Activated T-helper 2 cell treated with anti-CD3 and anti-CD28 coated beads, Interferon-gamma antibody, Interleukin-2, Interleukin-4, amounts not matched to agents 10 μg/mL and 5 μg/mL and 100 μg/mL, durations not matched to agents 14 hours and 24 hours and 36 hours (primary cell): ENCODE measurements around the gene LRRC61. TPM values are rescaled to one million over a fixed set of nuclear protein-coding genes. Genes with fewer than 3 reads are reported as not detected.
"Not testable (repeated sequence)": the region's sequence is repeated elsewhere in the genome, so short reads cannot be mapped to it uniquely, and the experiment has no call there.

Source experiments
- DNase-seq: peaks from one replicate; pipeline ENCODE4 v3.0.0; 2021; ENCODE audit warnings: low spot score
- H3K27ac Mint-ChIP-seq: one replicate; pipeline ENCODE4 v1.8.0; 2021; ENCODE audit warnings: mixed read lengths
- H3K27me3 Mint-ChIP-seq: one replicate; pipeline ENCODE4 v1.8.0; 2021; ENCODE audit warnings: low read depth, mixed read lengths
- H3K36me3 Mint-ChIP-seq: one replicate; pipeline ENCODE4 v1.8.0; 2021; ENCODE audit warnings: low read depth, mixed read lengths
- H3K4me1 Mint-ChIP-seq: one replicate; pipeline ENCODE4 v1.8.0; 2021; ENCODE audit warnings: low read depth, mixed read lengths
- H3K4me3 Mint-ChIP-seq: one replicate; pipeline ENCODE4 v1.8.0; 2021; ENCODE audit warnings: low read depth, mild to moderate bottlenecking, moderate library complexity, mixed read lengths
- H3K9me3 Mint-ChIP-seq: one replicate; pipeline ENCODE4 v1.8.0; 2021; ENCODE audit warnings: mixed read lengths
- intact Hi-C: fragments of 100-400 bp; cut with micrococcal nuclease; formaldehyde crosslinking; loops from one replicate; pipeline ENCODE4 v1.15.1; 2023
- total RNA-seq: library from RNA; stranded (reverse); gene quantifications from 2 replicates; pipeline ENCODE4 v1.2.3, GENCODE V29; 2022

The LRRC61 gene
- total RNA-seq, 1 donor from 2014 or later, result 25.8 TPM

GRCh38 chr7:150296802-150297201, 26.4 kb upstream of the LRRC61 start:
- H3K27me3 Mint-ChIP-seq, H3K4me1 Mint-ChIP-seq, H3K4me3 Mint-ChIP-seq, H3K27ac Mint-ChIP-seq, H3K36me3 Mint-ChIP-seq, DNase-seq, intact Hi-C loops, H3K9me3 Mint-ChIP-seq: not testable (repeated sequence)

- H3K27me3 Mint-ChIP-seq, H3K36me3 Mint-ChIP-seq, intact Hi-C loops, H3K9me3 Mint-ChIP-seq, DNase-seq, H3K4me1 Mint-ChIP-seq, H3K4me3 Mint-ChIP-seq, H3K27ac Mint-ChIP-seq: not testable (repeated sequence)
Observed at GRCh38 chr7:150297978-150298377, 25.2 kb upstream of the LRRC61 start.

GRCh38 chr7:150302908-150303310, 20.2 kb upstream of the LRRC61 start:
- H3K36me3 Mint-ChIP-seq, H3K4me1 Mint-ChIP-seq, intact Hi-C loops, DNase-seq, H3K4me3 Mint-ChIP-seq, H3K27ac Mint-ChIP-seq, H3K27me3 Mint-ChIP-seq: not testable (repeated sequence)
- H3K9me3 Mint-ChIP-seq, result peaks cover 11% of the 10 kb centered on the region

- intact Hi-C loops, H3K27me3 Mint-ChIP-seq, H3K27ac Mint-ChIP-seq, H3K4me3 Mint-ChIP-seq, DNase-seq, H3K36me3 Mint-ChIP-seq, H3K4me1 Mint-ChIP-seq: not testable (repeated sequence)
- H3K9me3 Mint-ChIP-seq, result peaks cover 15% of the 10 kb centered on the region
Observed at GRCh38 chr7:150304499-150305258, 18.5 kb upstream of the LRRC61 start.

GRCh38 chr7:150305259-150305902, 17.8 kb upstream of the LRRC61 start:
- H3K27ac Mint-ChIP-seq, H3K36me3 Mint-ChIP-seq, H3K4me3 Mint-ChIP-seq, H3K4me1 Mint-ChIP-seq, DNase-seq, intact Hi-C loops, H3K27me3 Mint-ChIP-seq: not testable (repeated sequence)
- peaks cover 15% of the 10 kb centered on the region for H3K9me3 Mint-ChIP-seq

GRCh38 chr7:150305903-150306284, 17.3 kb upstream of the LRRC61 start:
- H3K9me3 Mint-ChIP-seq, result peaks cover 15% of the 10 kb centered on the region
- H3K4me3 Mint-ChIP-seq, H3K27me3 Mint-ChIP-seq, H3K36me3 Mint-ChIP-seq, intact Hi-C loops, DNase-seq, H3K4me1 Mint-ChIP-seq, H3K27ac Mint-ChIP-seq: not testable (repeated sequence)

- H3K36me3 Mint-ChIP-seq, H3K4me3 Mint-ChIP-seq, H3K4me1 Mint-ChIP-seq, H3K27me3 Mint-ChIP-seq, H3K27ac Mint-ChIP-seq, intact Hi-C loops, DNase-seq: not testable (repeated sequence)
- peaks cover 15% of the 10 kb centered on the region for H3K9me3 Mint-ChIP-seq
Observed at GRCh38 chr7:150306377-150306776, 16.8 kb upstream of the LRRC61 start.

GRCh38 chr7:150307129-150307528, 16.0 kb upstream of the LRRC61 start:
- peaks cover 15% of the 10 kb centered on the region for H3K9me3 Mint-ChIP-seq
- intact Hi-C loops, result no loop called here
- H3K36me3 Mint-ChIP-seq, result peaks cover 8% of the 10 kb centered on the region

GRCh38 chr7:150307904-150308303, 15.3 kb upstream of the LRRC61 start:
- no peak overlapping the region for H3K27ac Mint-ChIP-seq
- H3K36me3 Mint-ChIP-seq, result peaks cover 8% of the 10 kb centered on the region
- no peak overlapping the region for H3K4me3 Mint-ChIP-seq
- H3K9me3 Mint-ChIP-seq, result peaks cover 15% of the 10 kb centered on the region
- intact Hi-C loops, result no loop called here
- no peak for DNase-seq
- no peaks in the 10 kb centered on the region for H3K27me3 Mint-ChIP-seq
- H3K4me1 Mint-ChIP-seq, result peaks cover 7% of the 10 kb centered on the region

More at GRCh38 chr7:150307129-150307528, 16.0 kb upstream of the LRRC61 start:
- no peaks in the 10 kb centered on the region for H3K27me3 Mint-ChIP-seq
- DNase-seq, result no peak
- H3K4me3 Mint-ChIP-seq, result no peak overlapping the region
- H3K4me1 Mint-ChIP-seq, result peaks cover 7% of the 10 kb centered on the region
- H3K27ac Mint-ChIP-seq, result no peak overlapping the region

GRCh38 chr7:150308575-150308974, 14.6 kb upstream of the LRRC61 start:
- Mint-ChIP-seq H3K27me3 (no peaks in the 10 kb centered on the region), H3K27ac (no peak overlapping the region), H3K36me3 (peaks cover 8% of the 10 kb centered on the region), H3K4me1 (peaks cover 7% of the 10 kb centered on the region), H3K9me3 (peaks cover 15% of the 10 kb centered on the region), H3K4me3 (no peak overlapping the region)
- intact Hi-C loops, result no loop called here
- DNase-seq, result no peak

GRCh38 chr7:150311146-150311545, 12.0 kb upstream of the LRRC61 start:
- Mint-ChIP-seq H3K27me3 (no peaks in the 10 kb centered on the region), H3K9me3 (peaks cover 15% of the 10 kb centered on the region), H3K36me3 (peaks cover 8% of the 10 kb centered on the region), H3K4me1 (peaks cover 4% of the 10 kb centered on the region), H3K4me3 (no peak overlapping the region), H3K27ac (no peak overlapping the region)
- no peak for DNase-seq
- intact Hi-C loops, result no loop called here

- intact Hi-C loops, result no loop called here
- DNase-seq, result no peak
- peaks cover 4% of the 10 kb centered on the region for H3K4me1 Mint-ChIP-seq
- H3K27ac Mint-ChIP-seq, result no peak overlapping the region
- no peaks in the 10 kb centered on the region for H3K27me3 Mint-ChIP-seq
- H3K4me3 Mint-ChIP-seq, result no peak overlapping the region
- peaks cover 8% of the 10 kb centered on the region for H3K36me3 Mint-ChIP-seq
- peaks cover 15% of the 10 kb centered on the region for H3K9me3 Mint-ChIP-seq
Observed at GRCh38 chr7:150311711-150312110, 11.4 kb upstream of the LRRC61 start.

- not testable (repeated sequence) for H3K4me1 Mint-ChIP-seq, H3K36me3 Mint-ChIP-seq, H3K4me3 Mint-ChIP-seq, H3K27me3 Mint-ChIP-seq, DNase-seq, H3K9me3 Mint-ChIP-seq, H3K27ac Mint-ChIP-seq
- intact Hi-C loops, result loop anchor here (1.0 kb wide), 1 partner anchor 15 kb away; no protein-coding TSS in a partner anchor
Observed at GRCh38 chr7:150312649-150313366, 10.3 kb upstream of the LRRC61 start.
